Epidermal melanocyte (primary cell): ENCODE results near the gene HIGD1A.

Experiments
- DNase-seq: peaks from one replicate; pipeline ENCODE4 v3.0.0; 2011; ENCODE audit warnings: low spot score; ENCODE audit not compliant: insufficient read length

The HIGD1A gene

GRCh38 chr3:42804106-42804830, at the start of gene HIGD1A:
HIGD1A (minus strand) TSS chr3:42804490; CDS start chr3:42794253, 10,237 bp downstream.
- DNase-seq: peak; percentile 94

- no peak for DNase-seq
Measured at GRCh38 chr3:42853739-42854302, 49.5 kb upstream of the HIGD1A start.

GRCh38 chr3:42853056-42853455, 48.8 kb upstream of the HIGD1A start:
- no peak for DNase-seq

- DNase-seq: no peak
Measured at GRCh38 chr3:42852441-42852840, 48.2 kb upstream of the HIGD1A start.

GRCh38 chr3:42851228-42851834, 47.0 kb upstream of the HIGD1A start:
- DNase-seq: no peak

GRCh38 chr3:42850263-42850662, 46.0 kb upstream of the HIGD1A start:
- no peak for DNase-seq

- DNase-seq: no peak
Measured at GRCh38 chr3:42849017-42849416, 44.7 kb upstream of the HIGD1A start.

GRCh38 chr3:42847731-42848130, 43.4 kb upstream of the HIGD1A start:
- DNase-seq: no peak

- no peak for DNase-seq
Measured at GRCh38 chr3:42846685-42847522, 42.6 kb upstream of the HIGD1A start.

GRCh38 chr3:42844815-42845214, 40.5 kb upstream of the HIGD1A start:
- no peak for DNase-seq

- DNase-seq: no peak
Measured at GRCh38 chr3:42844412-42844713, 40.1 kb upstream of the HIGD1A start.

GRCh38 chr3:42843713-42844411, 39.6 kb upstream of the HIGD1A start:
- no peak for DNase-seq

- no peak for DNase-seq
Measured at GRCh38 chr3:42841332-42841731, 37.0 kb upstream of the HIGD1A start.

- DNase-seq: peak; percentile 52
Measured at GRCh38 chr3:42839616-42840015, 35.3 kb upstream of the HIGD1A start.

GRCh38 chr3:42838571-42838970, 34.3 kb upstream of the HIGD1A start:
- DNase-seq: no peak

GRCh38 chr3:42836150-42837123, 32.1 kb upstream of the HIGD1A start:
- DNase-seq: no peak

- no peak for DNase-seq
Measured at GRCh38 chr3:42831321-42831713, 27.0 kb upstream of the HIGD1A start.

- DNase-seq: no peak
Measured at GRCh38 chr3:42830437-42831320, 26.4 kb upstream of the HIGD1A start.
